SH-SY5Y (cell line): ENCODE results near the gene SH3D19.

Experiments
- GATA2 ChIP-seq: IDR thresholded peaks from 2 replicates; pipeline ENCODE4 v1.6.1; 2011; ENCODE audit warnings: mild to moderate bottlenecking, low read depth, low read length
- GATA3 ChIP-seq: IDR thresholded peaks from 2 replicates; pipeline ENCODE4 v1.6.1; 2011; ENCODE audit warnings: low read depth, mild to moderate bottlenecking, low read length, moderate library complexity

DNA sequence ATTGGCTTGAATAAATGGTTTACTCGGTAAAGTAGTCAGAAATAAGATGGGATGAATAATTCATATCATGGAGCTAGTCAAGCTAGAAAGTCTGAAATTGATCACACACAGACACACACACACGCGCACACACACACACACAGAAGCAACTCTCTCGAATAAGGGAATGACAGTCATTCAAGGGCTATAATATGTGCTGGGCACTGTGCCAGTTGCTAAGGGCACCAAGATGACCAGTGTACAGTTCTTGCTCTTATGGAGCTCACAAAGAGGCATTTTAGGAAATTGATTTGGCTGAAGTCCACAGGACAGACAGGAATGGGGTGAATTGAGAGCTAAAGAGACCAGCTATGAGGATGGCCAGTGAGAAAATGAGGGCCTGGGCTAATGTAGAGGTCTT lies 34.2 kb upstream of the SH3D19 start:
- no peak for TF ChIP-seq GATA2
- no peak for TF ChIP-seq GATA3
